CD1c-positive myeloid dendritic cell (primary cell): Measurements from ENCODE around the gene ARHGEF26.
"Not testable (repeated sequence)": the region's sequence is repeated elsewhere in the genome, so short reads cannot be mapped to it uniquely, and the experiment has no call there.

Experiments used
- DNase-seq: peaks from one replicate; pipeline ENCODE4 v3.0.0-alpha.2; 2016; ENCODE audit errors: extremely low spot score

Gene ARHGEF26, protein sequence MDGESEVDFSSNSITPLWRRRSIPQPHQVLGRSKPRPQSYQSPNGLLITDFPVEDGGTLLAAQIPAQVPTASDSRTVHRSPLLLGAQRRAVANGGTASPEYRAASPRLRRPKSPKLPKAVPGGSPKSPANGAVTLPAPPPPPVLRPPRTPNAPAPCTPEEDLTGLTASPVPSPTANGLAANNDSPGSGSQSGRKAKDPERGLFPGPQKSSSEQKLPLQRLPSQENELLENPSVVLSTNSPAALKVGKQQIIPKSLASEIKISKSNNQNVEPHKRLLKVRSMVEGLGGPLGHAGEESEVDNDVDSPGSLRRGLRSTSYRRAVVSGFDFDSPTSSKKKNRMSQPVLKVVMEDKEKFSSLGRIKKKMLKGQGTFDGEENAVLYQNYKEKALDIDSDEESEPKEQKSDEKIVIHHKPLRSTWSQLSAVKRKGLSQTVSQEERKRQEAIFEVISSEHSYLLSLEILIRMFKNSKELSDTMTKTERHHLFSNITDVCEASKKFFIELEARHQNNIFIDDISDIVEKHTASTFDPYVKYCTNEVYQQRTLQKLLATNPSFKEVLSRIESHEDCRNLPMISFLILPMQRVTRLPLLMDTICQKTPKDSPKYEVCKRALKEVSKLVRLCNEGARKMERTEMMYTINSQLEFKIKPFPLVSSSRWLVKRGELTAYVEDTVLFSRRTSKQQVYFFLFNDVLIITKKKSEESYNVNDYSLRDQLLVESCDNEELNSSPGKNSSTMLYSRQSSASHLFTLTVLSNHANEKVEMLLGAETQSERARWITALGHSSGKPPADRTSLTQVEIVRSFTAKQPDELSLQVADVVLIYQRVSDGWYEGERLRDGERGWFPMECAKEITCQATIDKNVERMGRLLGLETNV

GRCh38 chr3:154120961-154121700, at the start of gene ARHGEF26:
Gene ARHGEF26 (plus strand): TSS chr3:154121390. CDS start chr3:154121993, 603 bp downstream.
- peak; percentile 56 for DNase-seq

DNA sequence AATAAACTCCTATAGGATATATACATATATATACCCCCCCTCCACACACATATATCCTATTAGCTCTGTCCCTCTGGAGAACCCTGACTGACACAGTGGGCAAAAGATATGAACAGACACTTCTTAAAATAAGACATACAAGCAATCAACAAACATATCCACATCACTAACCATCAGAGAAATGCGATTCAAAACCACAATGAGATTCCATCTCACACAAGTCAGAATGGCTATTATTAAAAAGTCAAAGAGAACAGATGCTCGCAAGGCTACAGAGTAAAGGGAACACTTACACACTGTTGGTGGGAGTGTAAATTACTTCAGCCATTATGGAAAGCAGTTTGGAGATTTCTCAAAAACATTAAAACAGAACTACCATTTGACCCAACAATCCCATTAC, 46.2 kb upstream of the ARHGEF26 start:
- DNase-seq: no peak

DNA sequence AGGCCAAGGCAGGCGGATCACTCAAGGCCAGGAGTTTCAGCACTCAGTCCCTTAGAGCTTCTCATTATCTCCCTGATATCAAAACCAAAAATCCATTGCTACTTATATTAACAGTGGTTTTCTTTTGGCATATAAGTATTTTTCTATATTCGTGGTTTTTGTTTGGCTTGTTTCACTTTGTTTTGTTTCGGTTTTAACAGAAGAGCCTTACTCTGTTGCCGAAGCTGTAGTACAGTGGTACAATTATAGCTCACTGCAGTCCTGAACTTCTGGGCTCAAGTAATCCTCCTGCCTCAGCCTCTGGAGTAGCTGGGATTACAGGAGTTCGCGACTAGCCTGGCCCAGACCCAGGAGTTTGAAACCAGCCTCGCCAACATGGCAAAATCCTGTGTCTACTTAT, 42.5 kb upstream of the ARHGEF26 start:
- DNase-seq: no peak

- no peak for DNase-seq
Observed at GRCh38 chr3:154081305-154081704, 39.9 kb upstream of the ARHGEF26 start.

GRCh38 chr3:154085071-154085470, 36.1 kb upstream of the ARHGEF26 start:
- no peak for DNase-seq

DNA sequence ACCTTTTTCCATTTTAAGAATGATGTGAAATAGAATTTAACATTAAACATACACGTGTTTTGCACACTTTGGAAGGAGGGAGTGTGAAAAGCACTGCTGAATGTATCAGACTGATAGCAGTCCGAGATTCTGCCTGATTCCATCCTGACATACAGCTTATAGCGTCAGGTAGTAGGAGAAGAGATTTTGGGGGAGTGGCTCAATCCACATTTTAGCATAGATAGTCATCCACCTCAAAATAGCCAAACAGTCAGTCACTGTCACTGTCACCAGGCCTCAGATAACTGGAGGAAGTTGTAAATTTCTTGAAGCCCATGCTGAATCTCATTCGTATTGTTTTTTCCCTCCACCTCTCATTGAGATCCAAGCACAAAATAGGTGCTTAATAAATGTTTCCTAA, 35.4 kb upstream of the ARHGEF26 start:
- no peak for DNase-seq

DNA sequence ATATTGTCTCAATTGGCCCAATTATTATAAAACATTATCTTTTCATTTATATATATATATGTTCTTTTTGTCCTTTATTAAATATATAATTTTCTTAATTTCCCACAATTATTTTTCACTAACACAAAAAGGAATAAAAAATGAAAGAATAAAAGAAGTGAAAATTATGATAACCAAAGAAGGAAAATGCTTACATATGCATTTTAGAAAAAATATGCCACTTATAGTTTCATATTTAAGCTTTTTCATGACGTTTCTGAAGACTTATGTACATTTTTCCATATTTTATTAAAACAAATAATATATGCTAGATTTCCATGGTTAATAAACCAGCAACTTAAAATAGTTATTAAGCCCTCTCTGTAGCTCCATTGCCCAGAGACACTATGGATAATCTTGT, 34.9 kb upstream of the ARHGEF26 start:
- no peak for DNase-seq

DNA sequence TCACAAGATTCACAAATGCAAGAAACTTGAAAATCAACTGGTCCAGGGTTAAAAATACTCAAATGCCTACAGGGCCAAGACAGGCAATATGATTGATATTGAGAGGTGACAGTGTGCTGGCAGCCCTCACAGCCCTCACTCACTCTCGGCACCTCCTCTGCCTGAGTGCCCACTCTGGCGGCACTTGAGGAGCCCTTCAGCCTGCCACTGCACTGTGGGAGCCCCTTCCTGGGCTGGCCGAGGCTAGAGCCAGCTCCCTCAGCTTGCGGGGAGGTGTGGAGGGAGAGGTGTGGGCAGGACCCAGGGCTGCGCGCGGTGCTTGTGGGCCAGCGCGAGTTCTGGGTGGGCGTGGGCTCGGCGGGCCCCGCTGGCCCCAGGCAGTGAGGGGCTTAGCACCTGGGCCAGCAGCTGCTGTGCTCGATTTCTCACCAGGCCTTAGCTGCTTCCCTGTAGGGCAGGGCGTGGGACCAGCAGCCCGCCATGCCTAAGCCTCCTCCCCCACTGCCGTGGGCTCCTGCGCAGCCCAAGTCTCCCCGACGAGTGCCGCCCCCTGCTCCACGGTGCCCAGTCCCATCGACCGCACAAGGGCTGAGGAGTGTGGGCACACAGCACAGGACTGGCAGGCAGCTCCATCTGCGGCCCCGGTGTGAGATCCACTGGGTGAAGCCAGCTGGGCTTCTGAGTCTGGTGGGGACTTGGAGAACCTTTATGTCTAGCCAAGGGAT, 33.3 kb upstream of the ARHGEF26 start:
- DNase-seq: not testable (repeated sequence)

DNA sequence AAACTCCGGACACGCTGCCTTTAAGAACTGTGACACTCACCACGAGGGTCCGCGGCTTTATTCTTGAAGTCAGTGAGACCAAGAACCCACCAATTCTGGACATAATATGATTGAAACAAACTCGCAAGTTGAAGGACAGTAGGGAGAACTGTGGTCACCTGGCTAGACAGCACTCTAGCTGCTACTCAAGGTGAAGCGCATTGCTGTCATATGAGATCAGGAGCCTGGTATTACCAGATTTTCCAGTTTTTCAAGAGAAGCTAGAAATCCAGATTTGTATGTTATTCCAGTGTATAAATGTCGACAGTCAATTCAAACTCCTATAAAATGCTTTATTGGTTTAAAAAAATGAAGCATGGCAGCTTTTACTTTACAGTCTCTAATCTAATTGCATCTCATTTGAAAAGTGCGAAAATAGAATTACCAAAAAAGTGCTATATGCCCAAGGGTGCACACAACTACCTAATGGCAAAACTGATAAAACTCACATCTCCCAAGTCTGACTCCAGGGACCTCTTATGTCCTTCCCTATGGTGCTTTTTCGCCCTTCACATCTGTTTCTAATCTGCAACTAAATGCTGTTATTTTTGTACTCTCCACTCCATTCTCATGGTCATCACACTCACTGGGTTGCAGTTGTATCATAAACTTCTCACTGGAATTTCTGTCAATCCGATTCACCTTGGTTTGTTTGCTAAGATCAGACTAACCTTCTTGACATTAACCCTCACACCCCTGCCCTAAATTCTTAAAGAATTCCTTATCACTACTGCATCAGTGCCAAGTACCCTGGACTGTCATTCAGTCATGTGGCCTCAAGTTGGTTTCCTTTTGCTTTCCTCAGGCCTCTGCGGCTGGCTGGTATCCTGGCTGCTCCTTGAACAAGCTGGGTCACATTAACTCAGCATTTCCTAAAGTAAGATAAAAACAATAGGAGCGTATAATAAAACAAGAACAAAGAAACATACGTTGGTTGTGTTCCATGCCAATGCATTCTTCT, 31.5 kb upstream of the ARHGEF26 start:
- no peak for DNase-seq

GRCh38 chr3:154094051-154094450, 27.1 kb upstream of the ARHGEF26 start:
- no peak for DNase-seq

DNA sequence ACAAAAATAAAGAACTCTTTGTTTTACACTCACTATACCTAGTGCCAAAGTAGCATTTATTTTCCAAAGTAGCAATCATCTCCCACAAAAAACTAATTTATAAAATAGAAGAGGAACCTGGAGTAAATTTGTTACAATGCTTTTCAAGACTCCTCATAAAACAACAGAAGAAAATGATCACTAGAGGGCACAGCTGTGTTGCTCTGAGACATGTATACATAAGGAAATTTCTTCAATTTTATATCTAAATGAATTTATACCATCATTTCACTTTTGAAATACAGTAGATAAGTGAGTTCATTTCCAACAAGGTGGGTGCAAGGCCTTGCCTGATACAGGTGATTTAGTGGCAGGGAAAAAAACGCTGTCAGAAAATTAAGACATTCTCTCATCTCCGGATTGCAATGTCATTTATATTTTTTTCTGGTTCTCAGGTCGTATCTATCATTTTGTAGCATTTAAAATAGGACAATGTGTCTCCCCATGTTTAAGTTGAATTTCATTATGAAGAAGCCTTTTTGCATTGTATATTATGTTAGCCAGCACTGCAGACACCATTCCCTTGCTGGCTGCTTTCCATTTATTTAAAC, 25.3 kb upstream of the ARHGEF26 start:
- no peak for DNase-seq

DNA sequence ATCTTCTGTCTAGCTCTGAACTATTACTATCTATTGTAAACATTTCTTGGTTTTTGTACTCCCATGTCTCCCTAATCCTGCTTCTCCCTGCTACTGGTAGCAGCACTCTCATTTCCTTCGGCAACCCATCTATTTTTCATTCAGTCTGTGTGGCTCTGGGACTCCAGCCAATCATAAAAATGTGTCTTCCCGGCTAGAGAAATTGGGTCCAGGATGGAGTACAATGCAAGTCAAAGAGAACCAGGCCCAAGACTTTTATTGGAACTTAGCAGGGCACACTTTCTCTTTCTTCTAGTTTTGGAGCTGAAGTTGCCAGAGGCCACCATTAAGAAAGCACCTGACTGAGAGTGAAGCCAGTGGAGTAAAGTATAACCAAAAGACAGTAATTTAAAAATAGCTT, 22.8 kb upstream of the ARHGEF26 start:
- no peak for DNase-seq

- DNase-seq: no peak
Observed at GRCh38 chr3:154100556-154100955, 20.6 kb upstream of the ARHGEF26 start.

- DNase-seq: no peak
Observed at GRCh38 chr3:154101250-154101649, 19.9 kb upstream of the ARHGEF26 start.

DNA sequence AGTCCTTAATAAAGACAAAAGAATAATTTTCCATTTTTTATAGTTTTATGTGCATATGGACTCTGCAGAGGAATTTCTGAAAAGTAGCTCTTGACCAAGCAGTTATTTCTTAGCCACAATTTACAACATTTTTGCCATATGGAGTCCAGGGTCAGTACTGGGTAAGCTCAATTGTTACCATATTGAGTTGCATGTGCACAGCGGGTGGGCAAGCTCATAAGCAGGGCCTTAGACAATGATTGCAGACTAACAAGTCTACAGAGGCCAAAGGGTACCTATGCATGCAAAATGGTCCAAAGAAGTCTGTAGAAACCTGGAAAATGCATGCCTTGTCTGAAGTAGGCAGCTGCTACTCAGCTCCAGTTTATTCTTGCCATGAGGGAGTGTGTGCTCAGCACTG, 19.0 kb upstream of the ARHGEF26 start:
- DNase-seq: no peak

- DNase-seq: no peak
Observed at GRCh38 chr3:154105218-154105975, 15.8 kb upstream of the ARHGEF26 start.

GRCh38 chr3:154111365-154111935, 9.7 kb upstream of the ARHGEF26 start:
- peak; percentile 24 for DNase-seq

DNA sequence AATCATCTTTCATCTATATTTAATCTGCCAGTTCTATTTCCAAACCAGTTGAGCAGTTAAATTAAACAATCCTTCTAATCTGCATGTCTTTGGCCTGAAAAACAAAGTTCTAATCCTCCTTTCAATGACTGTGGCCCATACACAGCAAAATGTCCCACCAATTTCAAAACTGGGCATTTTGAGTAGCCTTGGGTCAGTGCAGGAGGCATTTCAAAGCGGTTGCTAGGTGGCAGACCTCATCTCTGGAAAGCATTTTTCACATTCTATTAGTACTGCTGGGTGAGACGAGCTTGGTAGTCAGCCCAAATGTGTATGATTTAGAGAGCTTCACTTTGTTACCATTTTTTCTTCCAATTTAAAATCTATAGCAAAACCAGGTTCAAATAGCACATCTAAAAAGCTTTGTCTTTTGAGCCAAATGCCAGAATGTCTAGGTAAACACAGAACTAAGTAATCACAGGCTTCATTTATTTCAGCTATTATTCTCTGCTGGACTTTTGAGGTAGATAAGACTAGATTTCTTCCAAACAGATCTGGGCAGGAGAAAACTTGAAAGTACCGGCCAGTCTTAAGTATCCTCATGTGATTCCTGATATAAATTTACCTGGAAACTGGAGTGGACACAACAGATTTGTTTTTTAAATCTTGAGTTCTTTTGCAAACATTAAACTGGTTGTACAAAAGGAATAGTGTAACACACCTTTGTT, 8.9 kb upstream of the ARHGEF26 start:
- no peak for DNase-seq
